HK-2 (cell line): Measurements from ENCODE around the gene WDR49.

Experiments
- DNase-seq: peaks from one replicate; pipeline ENCODE4 v3.0.0-alpha.2; 2018; ENCODE audit not compliant: unreplicated experiment

Gene WDR49

DNA sequence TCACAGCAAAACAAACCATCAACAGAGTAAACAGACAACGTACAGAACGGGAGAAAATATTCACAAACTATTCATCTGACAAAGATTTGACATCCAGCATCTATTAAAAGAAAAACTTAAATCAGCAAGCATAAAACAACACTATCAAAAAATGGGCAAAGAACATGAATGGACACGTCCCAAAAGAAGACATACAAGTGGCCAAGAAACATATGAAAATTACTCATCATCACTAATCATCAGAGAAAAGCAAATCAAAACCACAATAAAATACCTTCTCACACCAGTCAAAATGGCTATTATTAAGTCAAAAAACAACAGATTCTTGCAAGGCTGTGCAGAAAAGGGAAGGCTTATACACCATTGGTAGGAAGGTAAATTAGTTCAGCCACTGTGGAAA is 166.2 kb downstream of the WDR49 start:
- no peak for DNase-seq

GRCh38 chr3:167484551-167484950 is 169.2 kb downstream of the WDR49 start:
- no peak for DNase-seq

DNA sequence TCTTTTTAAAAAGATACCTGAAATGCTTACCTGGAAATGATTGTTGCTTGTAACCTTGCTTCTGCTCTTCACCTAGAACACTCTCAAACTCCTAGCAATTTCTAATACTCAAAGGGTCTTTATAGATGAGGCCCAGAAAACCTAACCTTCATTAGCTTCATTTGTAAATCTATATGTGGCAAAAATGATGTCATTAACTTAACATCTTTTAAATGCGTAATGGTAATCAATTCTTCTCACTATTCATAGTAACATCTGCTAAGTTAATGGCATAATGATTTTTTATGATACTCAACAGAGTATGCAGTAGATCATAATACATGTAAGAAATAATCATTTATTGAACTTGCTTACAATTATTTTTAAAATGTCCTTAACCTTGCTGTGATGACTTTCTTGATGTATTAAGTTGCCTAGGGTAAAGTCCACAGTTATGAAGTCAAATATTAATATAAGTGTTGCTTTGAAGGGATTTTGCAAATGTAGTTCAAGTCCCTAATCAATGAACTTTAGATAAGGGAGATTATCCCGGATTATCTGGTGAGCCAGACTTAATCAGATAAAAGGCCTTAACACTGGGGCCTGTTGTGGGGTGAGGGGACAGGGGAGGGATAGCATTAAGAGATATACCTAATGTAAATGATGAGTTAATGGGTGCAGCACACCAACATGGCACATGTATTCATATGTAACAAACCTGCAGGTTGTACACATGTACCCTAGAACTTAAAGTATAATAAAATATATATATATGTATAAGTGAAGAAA is 169.8 kb downstream of the WDR49 start:
- DNase-seq = no peak

GRCh38 chr3:167481164-167481563 is 172.6 kb downstream of the WDR49 start:
- DNase-seq = no peak

DNA sequence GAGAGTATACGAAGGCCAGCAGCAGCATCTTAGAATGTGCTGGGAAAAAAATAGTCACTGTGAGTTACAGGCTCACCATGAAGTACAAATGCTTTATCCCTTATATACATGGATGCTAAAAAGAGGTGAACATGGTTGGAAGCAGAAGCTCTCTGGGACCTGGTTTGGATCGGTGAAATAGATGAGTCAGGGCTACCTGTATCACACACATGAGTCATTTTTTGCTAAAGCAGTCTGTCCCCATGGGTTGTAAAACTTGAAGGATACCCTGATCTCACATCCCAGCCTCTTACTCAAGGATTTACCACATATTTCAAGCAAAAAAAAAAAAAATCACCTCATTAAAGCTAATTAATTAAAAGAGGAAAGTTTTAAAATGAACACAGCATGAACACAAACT is 173.0 kb downstream of the WDR49 start:
- DNase-seq = no peak

DNA sequence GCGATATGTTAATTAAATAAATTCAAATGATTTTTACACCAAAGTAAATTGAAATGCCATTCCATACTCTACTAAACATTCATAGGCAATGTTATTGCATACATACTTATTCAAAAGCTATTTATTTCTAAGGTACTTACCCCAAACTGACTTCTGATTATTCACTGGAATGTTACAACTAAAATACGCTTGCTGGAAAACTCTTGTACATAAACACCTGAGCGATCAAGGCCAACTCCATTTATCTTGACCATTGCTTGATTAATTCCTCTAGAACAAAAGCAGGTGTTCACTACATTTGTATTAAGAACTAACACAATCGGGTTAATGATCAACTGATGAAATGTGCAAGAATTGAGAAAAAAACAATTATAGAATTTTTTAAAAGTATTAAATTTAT is 179.9 kb downstream of the WDR49 start, which contains the start of gene SERPINI2:
SERPINI2 (minus strand) TSS at position 180 of the 400 bp plus-strand sequence. CDS start 2,208 bp downstream, outside the sequence.
- DNase-seq = no peak

- no peak for DNase-seq
These were observed 184.4 kb downstream of the WDR49 start for GRCh38 chr3:167469381-167469780.

GRCh38 chr3:167467848-167468611 is 185.7 kb downstream of the WDR49 start:
- DNase-seq = no peak

GRCh38 chr3:167466966-167467365 is 186.8 kb downstream of the WDR49 start:
- no peak for DNase-seq

DNA sequence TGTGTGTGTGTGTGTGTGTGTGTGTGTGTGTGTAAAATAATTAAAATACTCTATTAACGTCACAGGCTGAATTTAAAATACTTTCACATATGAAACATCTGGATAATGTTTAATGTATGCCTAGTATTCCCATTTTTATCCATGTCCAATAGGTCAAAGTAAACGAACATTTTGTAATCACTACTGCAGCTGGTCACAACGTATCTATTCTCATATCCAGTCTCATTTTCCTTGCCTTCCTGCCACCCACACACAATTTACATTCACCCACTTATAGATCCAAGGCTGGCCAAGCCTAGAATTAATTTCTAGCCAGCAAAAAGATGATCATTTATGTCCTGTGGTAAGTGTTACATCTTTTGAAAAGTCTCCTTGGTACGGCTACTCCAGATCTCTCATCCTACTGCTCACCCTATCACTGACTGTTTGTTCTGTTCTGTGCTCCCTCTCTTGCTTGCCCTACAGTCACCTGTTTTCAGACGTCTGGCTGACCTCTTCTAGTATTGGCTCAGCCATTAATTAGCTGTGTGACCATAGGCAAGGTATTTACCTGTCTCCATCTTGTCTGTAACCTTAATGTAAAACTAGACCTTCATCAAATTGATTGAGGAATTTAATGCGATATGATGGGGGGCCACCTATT is 197.5 kb downstream of the WDR49 start:
- no peak for DNase-seq

DNA sequence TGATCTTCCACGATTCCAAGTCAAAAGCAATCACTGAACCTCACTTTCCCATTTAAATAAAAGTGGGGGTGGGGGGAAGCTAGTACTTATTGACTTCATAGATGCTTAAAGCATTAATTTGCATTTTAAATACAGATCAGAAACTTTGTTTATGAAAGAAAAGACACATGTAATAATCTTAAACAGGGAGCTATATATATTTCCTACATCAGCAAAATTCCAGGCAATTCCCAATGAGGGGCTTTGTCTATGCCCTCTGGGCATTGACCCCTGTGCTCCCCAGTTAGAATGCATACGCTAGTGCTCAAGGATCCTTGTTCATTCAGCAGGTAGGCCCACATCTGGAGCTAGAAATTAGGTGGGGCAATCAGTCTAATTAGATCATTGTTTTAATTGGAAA is 199.9 kb downstream of the WDR49 start:
- DNase-seq = no peak

DNA sequence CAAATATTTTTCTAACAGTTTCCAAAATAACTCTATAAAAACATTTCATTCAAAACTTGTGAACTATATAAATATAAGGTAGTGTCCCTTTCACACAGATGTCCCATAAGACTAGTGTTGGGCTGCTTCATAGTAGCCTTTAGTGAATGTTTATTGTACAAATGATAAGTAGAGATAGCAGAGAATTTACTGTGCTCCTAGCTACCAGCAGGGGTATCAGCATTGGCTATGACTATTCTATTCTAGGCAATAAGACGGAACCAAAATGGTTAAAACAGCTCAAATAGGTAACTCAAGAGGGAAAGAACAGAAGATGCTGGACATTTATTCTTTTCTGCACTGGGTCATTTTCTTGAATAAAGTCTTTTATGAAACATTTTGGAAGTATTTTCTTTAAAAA is 202.5 kb downstream of the WDR49 start:
- DNase-seq = no peak

- DNase-seq = no peak
These were observed 203.1 kb downstream of the WDR49 start for GRCh38 chr3:167450675-167451074.

- DNase-seq = no peak
These were observed 203.5 kb downstream of the WDR49 start for GRCh38 chr3:167450195-167450594.

DNA sequence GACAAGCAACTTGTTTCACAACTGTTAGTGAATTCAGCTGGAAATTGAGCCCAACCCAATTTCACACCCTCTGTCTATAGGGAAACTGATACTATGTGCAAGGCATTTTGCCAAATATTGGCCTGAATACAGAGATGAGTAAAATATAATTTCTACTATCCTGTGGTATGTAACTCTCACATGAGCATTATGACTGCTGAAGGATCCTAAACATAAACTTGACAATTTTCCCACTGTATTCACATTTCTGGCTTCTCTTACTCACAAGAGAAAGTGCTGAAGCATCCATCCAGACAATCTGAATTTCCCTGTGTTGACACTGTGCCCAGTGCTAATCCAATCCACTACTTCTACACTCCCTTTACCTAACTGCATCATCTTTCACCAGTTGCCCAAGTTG is 208.3 kb downstream of the WDR49 start:
- DNase-seq = no peak

- DNase-seq = no peak
These were observed 212.5 kb downstream of the WDR49 start for GRCh38 chr3:167441256-167441655.

DNA sequence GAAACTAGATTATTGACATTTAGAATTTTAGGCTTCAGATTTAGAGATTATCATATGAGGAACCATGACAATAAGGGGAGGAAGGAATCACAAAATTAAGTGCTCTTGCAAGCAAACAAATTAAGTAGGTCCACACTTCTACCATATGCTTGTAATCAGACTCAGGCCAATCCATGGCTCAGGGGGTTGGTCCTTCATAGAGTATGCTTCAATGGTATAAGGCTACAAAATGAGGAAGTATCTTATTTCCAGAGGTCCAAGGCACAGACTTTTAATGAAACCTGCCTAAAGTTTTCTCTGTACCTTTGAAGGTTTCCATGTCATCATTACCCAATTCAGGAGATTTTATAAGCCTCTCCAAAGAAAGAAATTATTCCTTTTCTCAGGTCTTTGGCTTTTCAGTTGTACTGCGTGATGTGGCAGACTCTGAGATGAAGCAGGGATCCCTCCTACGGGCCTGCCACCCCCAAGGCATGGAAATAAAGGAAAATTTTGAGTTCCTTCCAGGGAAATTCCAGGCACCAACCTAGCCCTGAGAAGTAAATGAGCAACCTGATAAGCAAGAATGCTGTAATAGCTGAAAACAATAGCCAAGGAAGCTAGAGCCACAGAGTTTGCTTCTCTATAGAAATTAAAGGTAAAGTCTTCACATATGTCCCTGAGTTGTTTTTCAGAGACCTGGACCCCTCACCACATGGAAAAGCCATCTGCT is 216.2 kb downstream of the WDR49 start:
- no peak for DNase-seq
